NCI-H2171 treated with DMSO at 0.1 percent for 48 hours (cell line): ENCODE results near the gene OSBPL2.

Experiments
- DNase-seq: peaks from one replicate; lab custom pipeline; 2025; lab: John Stamatoyannopoulos, UW

OSBPL2 gene

GRCh38 chr20:62285722-62286121 is 47.4 kb downstream of the OSBPL2 start:
- no peak for DNase-seq

DNA sequence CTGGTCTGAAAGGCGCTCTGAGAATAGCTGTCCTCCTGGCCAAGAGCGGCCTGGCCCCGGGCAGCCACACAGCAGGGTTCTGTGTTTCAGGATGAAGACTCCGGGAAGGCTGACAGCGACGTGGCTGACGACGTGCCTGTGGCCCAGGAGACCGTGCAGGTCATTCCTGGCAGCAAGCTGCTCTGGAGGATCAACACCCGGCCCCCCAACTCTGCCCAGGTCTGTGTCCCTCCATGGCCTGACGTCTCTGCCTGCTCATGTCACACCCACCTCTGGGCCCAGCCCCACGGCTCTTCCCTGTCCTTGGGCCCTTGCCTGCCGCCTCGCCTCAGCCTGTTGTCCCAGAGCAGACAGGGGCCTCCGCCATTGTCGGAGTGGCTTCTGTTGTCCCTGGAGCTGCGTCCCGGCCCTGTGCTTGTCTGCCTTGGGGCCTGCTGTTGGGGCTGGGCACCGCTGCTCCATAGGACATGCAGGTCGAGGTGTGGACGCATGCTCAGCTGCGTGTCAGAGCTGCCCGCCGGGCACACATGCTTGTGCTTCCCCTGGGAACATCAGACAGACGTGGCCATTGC is 48.3 kb downstream of the OSBPL2 start:
- DNase-seq = no peak

DNA sequence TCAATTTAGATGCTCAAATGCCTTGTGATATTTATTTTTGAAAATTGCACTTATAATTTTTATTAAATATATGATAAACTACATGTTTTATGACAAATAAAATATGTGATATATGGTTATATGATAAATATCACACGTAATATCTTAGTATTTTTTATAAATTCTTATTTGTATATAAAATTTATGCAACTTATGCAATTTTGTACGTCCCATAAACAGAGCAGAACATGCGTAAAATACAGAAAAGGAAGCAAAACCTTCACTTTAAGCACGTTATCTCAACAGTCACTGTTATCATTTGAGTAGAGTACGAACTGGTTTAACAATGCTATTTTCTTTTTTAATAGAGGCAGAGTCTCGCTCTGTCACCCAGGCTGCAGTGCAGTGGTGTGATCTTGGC is 48.8 kb downstream of the OSBPL2 start:
- no peak for DNase-seq

GRCh38 chr20:62287759-62288534 is 49.6 kb downstream of the OSBPL2 start:
- DNase-seq = no peak

DNA sequence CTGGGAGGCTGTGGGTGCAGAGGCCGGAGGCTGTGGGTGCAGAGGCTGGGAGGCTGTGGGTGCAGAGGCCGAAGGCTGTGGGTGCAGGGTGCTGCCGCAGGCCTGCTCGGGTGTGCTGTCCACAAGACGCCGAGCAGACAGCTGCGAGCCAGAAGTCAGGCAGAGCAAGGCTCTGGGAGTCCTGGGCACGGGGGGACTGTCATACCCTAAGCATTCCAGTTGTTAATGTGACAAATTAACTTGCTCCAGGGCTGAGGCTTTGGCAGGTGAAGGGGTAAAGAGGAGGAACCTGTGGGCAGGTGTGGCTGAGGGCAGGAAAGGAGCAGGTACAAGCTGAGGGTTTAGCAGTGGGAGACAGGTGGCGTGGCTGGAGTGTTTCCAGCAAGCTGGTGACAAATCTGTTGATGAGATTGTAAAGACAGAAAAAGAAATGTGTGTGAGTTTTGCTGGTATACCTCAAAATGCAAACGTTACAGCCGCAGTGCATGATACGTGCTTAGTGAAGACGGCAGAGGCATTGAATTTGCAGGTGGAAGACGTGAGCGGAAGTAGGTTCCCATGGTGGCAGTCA is 50.3 kb downstream of the OSBPL2 start:
- peak; percentile 50 for DNase-seq

DNA sequence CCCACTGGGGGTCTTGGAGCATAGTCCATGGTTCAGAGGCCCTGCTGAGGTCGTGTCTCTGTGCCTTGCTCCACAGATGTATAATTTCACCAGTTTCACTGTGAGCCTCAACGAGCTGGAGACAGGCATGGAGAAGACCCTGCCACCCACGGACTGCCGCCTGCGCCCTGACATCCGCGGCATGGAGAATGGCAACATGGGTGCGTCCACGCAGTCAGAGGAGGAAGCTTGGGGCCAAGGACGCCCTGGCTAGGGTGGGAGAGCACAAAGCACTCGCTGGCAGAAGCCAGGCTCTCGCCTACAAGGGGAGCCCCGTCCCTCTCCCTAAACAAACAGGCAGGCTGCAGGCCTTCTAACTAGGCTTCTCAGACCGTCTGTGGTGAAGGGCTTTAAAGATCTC is 50.8 kb downstream of the OSBPL2 start:
- no peak for DNase-seq

DNA sequence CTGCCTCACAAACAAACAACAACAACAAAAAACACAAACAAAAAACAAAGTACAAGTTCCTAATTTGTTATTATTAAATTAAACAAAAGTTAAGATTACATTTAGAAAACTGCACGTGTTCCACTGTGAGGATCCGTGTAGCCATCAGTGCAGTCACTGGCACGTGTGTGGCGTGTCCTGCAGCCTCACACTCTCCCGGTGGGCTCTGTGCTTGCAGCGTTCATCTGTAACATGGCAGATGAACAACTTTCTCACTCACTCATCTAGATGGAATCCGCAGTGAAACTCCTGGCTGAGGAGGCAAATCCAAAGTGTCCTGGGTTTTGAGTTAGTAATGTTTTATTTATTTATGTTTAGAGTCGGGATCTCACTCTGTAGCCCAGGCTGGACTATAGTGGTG is 51.6 kb downstream of the OSBPL2 start:
- DNase-seq = no peak

DNA sequence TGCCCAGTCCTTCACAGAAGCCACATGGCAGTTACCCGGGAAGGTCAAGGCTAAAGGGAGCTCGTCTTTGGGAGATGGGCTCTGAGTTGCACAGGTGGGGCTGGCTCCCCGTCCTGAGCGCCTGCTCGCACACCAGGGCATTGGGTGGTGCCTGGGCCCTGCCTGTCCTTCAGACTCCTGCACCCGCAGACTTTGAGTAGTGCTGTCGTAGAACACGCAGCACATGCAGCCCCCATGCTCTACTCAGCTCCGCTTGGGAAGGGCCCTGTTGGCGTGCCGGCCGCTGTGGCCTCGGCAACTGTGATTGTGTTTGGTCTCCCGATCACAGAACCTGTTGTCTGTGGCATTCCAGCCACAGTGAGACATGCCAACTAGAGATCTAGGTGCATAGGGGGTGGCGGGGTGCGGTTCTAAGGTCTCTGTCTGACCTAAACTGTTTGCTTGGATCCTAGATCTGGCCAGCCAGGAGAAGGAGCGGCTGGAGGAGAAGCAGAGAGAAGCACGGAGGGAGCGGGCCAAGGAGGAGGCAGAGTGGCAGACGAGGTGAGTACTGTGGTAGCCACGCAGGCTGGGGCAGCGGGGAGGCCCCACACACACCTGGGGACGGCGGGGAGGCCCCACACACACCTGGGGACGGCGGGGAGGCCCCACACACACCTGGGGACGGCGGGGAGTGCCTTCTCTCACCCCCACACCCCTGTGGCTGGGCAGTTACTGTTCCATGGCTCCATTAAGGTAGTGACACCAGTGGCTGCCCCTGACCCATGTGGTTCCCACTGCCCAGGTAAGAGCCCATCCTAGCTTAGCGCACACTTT is 53.1 kb downstream of the OSBPL2 start:
- no peak for DNase-seq

GRCh38 chr20:62292108-62292507 is 53.8 kb downstream of the OSBPL2 start:
- DNase-seq = no peak

DNA sequence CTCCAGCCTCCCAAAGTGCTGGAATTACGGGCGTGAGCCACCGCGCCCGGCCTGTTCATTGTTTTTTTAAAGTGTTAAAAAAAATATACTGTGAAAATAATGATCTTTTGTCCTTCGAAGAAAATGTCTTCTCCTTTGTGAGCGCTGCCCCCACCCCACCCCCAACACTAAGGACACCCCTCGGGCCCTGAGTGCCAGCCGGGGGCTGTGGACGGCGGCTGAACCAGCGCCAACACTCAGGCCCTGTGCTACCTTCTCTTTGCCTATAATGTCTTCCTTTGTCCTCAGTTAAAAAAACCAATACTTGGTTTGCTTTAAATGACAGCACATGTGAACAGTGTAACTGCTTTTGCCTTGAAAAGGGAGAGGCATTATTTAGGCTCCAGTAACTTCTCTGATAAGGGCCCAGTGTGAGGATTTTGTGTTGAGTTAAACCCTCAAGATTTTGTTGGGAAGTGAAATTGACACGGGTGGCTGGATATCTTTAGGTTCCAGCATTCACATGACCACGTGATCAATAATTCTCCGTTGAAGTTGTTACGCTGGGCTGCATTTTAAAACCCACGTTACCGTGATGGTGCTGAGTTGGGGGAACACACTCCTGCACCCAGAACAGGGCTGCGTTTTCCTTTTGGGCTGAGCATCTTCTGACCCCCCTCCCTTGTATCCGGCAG is 54.9 kb downstream of the OSBPL2 start:
- no peak for DNase-seq

- DNase-seq = no peak
Measured at GRCh38 chr20:62293946-62294345, 55.6 kb downstream of the OSBPL2 start.

DNA sequence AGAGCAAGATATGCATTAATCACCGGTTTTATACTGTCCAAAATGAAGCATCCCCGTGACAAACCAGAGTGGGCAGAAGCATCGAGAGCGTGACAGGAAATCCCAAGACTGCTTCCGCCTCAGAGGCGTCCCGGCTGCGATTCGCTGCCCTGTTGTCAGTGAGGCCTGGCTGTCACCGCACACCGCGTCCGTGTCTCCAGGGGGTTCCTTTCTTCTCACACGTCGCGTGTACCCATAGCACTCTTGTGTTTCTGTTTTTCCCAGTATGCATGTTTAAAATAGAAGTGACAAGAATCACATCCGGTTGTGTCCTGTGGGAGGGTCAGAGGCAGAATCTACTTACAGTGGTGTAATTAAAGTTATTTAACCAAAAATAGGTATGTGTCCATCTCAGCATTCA is 56.2 kb downstream of the OSBPL2 start:
- no peak for DNase-seq

DNA sequence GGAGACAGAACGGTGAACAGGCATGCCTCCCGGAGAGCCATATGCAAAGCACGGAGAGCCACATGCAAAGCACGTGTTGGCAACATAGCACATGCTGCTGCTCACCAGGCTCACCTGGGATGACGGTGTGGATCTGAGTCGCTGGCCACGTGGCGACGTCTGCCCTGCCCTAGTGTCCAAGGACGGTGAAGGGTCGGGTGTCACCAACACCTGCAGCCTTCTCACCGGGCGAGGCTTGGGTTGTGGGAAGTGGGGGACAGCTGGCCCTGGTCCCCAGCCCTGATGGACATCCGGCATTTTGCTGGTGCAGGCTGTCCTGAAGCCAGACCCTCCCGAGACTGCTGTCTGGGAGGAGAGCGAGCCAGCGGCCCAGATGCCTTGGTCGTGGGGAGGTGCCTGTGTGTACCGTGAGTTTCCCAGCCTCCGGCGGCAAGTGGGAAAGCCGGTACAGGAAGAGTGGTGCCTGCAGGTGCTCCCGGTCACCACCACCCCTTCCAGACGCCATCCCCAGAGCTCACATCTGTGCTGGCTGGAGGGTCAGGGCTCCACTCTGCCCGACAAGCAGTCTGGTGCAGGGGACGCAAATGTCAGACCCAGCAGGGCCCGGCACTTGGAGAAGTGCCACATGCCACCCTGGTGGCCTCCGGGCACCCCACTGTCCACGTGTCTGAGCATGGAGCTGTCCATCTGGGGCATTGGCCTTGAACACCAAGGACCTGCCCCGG is 58.6 kb downstream of the OSBPL2 start:
- DNase-seq = no peak

GRCh38 chr20:62297449-62298227 is 59.3 kb downstream of the OSBPL2 start:
- DNase-seq = no peak

DNA sequence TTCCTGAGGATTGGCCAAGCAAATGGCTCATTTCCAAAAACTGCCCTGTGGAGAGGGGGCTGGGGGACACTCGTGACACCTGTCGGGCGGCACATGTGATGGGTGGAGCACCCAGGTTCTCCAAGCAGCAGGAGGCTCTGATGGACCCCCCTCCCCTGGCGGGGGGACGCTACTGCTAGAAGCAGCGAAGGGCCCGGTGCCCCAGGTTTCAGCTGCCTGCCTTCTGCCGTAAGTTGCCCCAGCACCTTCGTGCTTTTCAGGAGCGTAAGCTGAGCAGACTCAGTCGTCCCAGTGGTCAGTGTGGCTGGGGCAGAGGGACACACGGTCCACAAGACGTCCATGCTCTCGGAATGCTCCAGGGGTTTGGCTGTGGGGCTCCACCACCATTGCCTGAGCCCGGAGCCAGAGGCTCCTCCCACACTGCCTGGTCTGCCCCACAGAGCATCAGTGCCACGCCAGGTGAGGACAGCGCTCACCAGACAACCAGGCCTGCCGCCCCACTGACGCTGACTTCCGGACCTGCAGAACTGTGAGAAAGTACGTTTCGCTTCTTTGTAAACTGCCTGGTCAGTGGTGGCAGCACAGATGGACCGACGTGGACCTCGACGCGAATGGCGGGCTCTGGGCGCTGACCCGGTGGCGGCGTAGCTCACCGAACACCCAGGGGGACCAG is 60.4 kb downstream of the OSBPL2 start:
- no peak for DNase-seq

DNA sequence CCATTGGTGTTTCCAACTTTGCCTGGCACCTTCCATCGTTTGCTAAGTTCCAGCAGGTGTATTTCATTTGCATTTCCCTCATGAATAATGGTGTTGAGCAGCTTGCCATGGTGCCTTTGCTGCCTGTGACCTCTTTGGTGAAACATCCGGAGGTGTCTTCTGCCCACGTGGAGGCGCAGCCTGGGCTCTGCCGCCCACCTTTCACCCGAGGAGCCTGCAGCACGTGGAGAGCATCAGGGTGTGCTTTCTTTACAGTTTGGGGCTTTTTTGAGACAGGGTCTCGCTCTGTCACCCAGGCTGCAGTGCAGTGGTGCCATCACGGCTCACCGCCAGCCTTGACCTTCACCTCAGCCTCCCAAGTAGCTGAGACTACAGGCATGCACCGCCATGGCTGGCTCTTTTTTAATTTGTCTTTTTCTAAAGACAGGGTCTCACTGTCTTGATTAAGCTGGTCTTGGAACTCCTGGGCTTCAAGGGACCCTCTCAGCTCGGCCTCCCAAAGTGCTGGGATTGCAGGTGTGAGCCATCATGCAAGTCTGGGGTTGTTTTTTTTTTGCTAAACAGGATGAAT is 61.4 kb downstream of the OSBPL2 start:
- no peak for DNase-seq

GRCh38 chr20:62300319-62300718 is 62.0 kb downstream of the OSBPL2 start:
- DNase-seq = no peak

DNA sequence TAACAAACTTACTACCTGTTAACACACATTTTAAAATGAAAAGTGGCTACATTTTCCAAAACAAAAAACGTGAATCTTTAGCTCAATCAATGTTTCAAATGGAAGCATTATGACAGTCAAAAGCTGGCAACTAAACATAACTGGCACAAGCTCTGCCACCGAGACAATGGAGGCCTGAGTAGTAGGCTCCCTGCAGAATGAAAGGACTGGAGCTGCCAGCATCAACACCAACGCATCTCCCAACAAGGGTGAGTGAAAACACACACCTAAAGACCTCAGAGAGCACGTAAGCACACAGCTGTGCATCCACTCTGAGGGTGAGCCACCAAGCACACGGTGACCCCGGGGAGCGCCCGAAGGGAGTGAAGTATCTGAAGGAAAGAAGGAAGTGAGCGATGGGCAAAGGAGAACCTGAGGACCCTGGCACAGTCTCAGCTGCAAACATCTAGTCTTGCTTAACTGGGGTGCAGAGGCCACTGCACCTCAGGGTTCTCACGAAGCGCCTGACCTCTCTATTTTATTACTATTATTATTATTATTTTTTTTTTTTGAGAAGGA is 62.9 kb downstream of the OSBPL2 start:
- no peak for DNase-seq

DNA sequence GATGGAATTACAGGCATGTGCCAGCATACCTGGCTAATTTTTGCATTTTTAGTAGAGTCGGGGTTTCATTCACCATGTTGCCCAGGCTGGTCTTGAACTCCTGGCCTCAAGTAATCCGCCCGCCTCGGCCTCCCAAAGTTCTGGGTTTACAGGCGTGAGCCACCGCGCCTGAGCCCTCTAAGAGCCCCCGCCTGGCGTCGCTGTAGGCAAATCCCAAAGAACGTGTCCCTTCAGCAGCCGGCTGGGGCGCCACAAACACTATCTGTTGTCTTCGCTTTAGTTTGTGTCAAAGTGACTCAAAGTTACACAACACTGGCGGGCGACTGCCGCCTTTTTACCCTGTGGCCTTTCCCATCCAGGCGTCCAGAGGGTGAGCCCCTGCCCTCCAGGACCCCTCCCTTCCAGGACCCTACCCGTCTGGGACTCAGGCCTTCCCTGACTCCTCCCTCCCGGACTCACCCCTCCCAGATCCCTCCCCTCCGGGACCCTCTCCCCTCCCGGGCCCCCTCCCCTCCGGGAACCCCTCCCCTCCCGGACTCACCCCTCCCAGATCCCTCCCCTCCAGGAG is 63.5 kb downstream of the OSBPL2 start:
- DNase-seq = peak; percentile 96
